K562 (cell line): ENCODE data around the gene SLC16A14. TPM values are rescaled to one million over a fixed set of nuclear protein-coding genes. Genes with fewer than 3 reads are reported as not detected.
A peak's percentile ranks its signal among the peaks of the same experiment; 100 is the strongest.

Experiments used
- CREM ChIP-seq: IDR thresholded peaks from 2 replicates; pipeline ENCODE4 v1.6.1; 2014; ENCODE audit warnings: antibody characterized with exemption, low read depth
- EP300 ChIP-seq: IDR thresholded peaks from 2 replicates; pipeline ENCODE4 v1.6.1; 2012; ENCODE audit warnings: low read length, improper control_type of control experiment
- HDAC2 ChIP-seq: fragments of 450-650 bp; IDR thresholded peaks from 2 replicates; pipeline ENCODE4 v1.6.1; 2016; ENCODE audit warnings: mild to moderate bottlenecking
- HOXB6 ChIP-seq: fragments of 250-450 bp; sonication (Bioruptor Pico); IDR thresholded peaks from 2 replicates; pipeline ENCODE4 v1.5.1; 2022; ENCODE audit warnings: mild to moderate bottlenecking, borderline replicate concordance
- KAT7 ChIP-seq: sonication (generic); formaldehyde crosslinking; IDR thresholded peaks from 2 replicates; pipeline ENCODE4 v1.8.0; 2022; ENCODE audit warnings: missing genetic modification reagents, mild to moderate bottlenecking, borderline replicate concordance
- MLLT1 ChIP-seq, 2 experiments: fragments of 450-650 bp; IDR thresholded peaks; 2 replicates each; pipeline ENCODE4 v1.6.1; 2016
- NCOR1 ChIP-seq: fragments of 450-650 bp; IDR thresholded peaks from 2 replicates; pipeline ENCODE4 v1.6.1; 2016; ENCODE audit warnings: mild to moderate bottlenecking, moderate library complexity
- RAD21 ChIP-seq, 2 experiments: fragments of 250-450 bp in 1 of 2; fragments of 450-650 bp in 1 of 2; sonication (Bioruptor Pico) in 1 of 2; formaldehyde crosslinking in 1 of 2; IDR thresholded peaks in 1 of 2; conservative IDR thresholded peaks in 1 of 2; 2 replicates each; pipeline versions ENCODE4 v1.4.0 to v1.8.0; 2020 to 2022; ENCODE audit warnings: mild to moderate bottlenecking in 2 of 2, moderate library complexity in 1 of 2
- RAD51 ChIP-seq: fragments of 450-650 bp; IDR thresholded peaks from 2 replicates; pipeline ENCODE4 v1.7.1; 2016; ENCODE audit warnings: low read depth, mild to moderate bottlenecking, borderline replicate concordance
- TAL1 ChIP-seq: fragments of 450-650 bp; IDR thresholded peaks from 2 replicates; pipeline ENCODE4 v1.6.1; 2016; ENCODE audit warnings: mild to moderate bottlenecking
- TCF3 ChIP-seq: sonication (generic); formaldehyde crosslinking; IDR thresholded peaks from 2 replicates; pipeline ENCODE4 v1.4.0; 2020; ENCODE audit warnings: mild to moderate bottlenecking, missing genetic modification reagents
- ZBTB5 ChIP-seq: fragments of 450-650 bp; IDR thresholded peaks from 2 replicates; pipeline ENCODE4 v1.6.1; 2017; ENCODE audit warnings: antibody characterized with exemption
- ZNF133 ChIP-seq: fragments of 250-450 bp; sonication (Bioruptor Pico); IDR thresholded peaks from 2 replicates; pipeline ENCODE4 v1.4.0; 2020; ENCODE audit warnings: mild to moderate bottlenecking
- ZNF324 ChIP-seq: fragments of 250-450 bp; sonication (Bioruptor Pico); IDR thresholded peaks from 2 replicates; pipeline ENCODE4 v1.4.0; 2020; ENCODE audit warnings: mild to moderate bottlenecking
- ZNF41 ChIP-seq: fragments of 250-450 bp; sonication (Bioruptor Pico); conservative IDR thresholded peaks from 2 replicates; pipeline ENCODE4 v1.4.0; 2020; ENCODE audit warnings: mild to moderate bottlenecking
- ZZZ3 ChIP-seq: fragments of 450-650 bp; IDR thresholded peaks from 2 replicates; pipeline ENCODE4 v1.6.1; 2016; ENCODE audit warnings: antibody characterized with exemption, mild to moderate bottlenecking, moderate library complexity
- polyA plus RNA-seq, 8 experiments: library from polyadenylated mRNA; depleted of rRNA in 4 of 8; stranded (reverse) in 5 of 8; unstranded in 3 of 8; fragments of >200 nt; fragmentation: Nextera tagmentation in 2 of 8; fragmentation: Illumina TruSeq in 1 of 8; extraction: Ambion mirVana in 2 of 8; extraction: Trizol in 1 of 8; gene quantifications; 2 replicates each; pipeline versions ENCODE4 v1.2.1 to v1.2.3, GENCODE V29; 2011 to 2014; ENCODE audit warnings: inconsistent platforms in 1 of 8, missing spikeins in 1 of 8
- total RNA-seq, 7 experiments: library from RNA; depleted of rRNA in 6 of 7; stranded (reverse); fragments of >200 nt in 6 of 7; fragmentation: Illumina TruSeq in 2 of 7; extraction: Trizol in 2 of 7; gene quantifications; 2 replicates each; pipeline versions ENCODE4 v1.2.1 to v1.2.3, GENCODE V29; 2011 to 2021; ENCODE audit warnings: low replicate concordance in 1 of 7
- TF ChIP-seq, protein P1 (sequence below): fragments of 450-650 bp; IDR thresholded peaks from 2 replicates; pipeline ENCODE4 v1.6.1; 2017; ENCODE audit warnings: antibody characterized with exemption, mild to moderate bottlenecking
- TF ChIP-seq, protein P2 (sequence below): fragments of 450-650 bp; formaldehyde crosslinking; IDR thresholded peaks from 2 replicates; pipeline ENCODE4 v1.4.0; 2020; ENCODE audit warnings: mild to moderate bottlenecking, moderate library complexity
- TF ChIP-seq, protein P3 (sequence below): fragments of 450-650 bp; conservative IDR thresholded peaks from 2 replicates; pipeline ENCODE4 v1.6.1; 2016; ENCODE audit warnings: missing genetic modification characterization, low read depth, mild to moderate bottlenecking, missing compliant biosample characterization, moderate library complexity

The SLC16A14 gene
- total and polyA plus RNA-seq, 9 of the 15 experiments (the other 6 are each of a cell fraction or from before 2014, with no cell fraction given), result not detected

DNA sequence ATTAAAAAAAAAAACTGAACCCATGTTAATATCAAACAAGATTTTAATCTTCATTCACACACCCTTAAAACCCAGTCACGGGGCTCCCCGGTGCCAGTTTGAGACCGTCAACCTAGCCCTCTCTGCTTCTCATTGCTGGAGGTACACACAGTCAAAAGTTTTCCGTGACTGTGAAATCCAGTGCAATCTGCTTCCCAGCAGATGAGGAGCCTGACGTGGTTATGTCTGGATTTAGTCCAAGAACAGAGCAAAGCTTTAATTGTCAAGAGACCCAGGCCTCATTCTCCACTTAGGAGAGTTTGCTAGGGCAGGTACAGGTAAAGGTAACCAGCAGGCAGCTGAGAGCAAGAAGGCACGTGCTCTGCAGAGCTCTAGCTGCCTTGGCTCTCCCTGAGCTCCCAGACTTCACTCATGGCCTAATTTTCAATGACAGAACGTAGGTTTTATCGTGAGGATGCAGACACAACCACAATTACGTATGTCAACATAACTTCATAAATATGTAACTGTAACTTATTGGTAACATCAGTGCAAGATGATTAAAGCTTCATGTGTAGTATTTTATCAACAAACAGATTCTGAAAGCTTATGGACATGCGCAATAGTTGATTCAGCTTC lies 56.3 kb downstream of the SLC16A14 start (continued):
- TF ChIP-seq, protein P1, sequence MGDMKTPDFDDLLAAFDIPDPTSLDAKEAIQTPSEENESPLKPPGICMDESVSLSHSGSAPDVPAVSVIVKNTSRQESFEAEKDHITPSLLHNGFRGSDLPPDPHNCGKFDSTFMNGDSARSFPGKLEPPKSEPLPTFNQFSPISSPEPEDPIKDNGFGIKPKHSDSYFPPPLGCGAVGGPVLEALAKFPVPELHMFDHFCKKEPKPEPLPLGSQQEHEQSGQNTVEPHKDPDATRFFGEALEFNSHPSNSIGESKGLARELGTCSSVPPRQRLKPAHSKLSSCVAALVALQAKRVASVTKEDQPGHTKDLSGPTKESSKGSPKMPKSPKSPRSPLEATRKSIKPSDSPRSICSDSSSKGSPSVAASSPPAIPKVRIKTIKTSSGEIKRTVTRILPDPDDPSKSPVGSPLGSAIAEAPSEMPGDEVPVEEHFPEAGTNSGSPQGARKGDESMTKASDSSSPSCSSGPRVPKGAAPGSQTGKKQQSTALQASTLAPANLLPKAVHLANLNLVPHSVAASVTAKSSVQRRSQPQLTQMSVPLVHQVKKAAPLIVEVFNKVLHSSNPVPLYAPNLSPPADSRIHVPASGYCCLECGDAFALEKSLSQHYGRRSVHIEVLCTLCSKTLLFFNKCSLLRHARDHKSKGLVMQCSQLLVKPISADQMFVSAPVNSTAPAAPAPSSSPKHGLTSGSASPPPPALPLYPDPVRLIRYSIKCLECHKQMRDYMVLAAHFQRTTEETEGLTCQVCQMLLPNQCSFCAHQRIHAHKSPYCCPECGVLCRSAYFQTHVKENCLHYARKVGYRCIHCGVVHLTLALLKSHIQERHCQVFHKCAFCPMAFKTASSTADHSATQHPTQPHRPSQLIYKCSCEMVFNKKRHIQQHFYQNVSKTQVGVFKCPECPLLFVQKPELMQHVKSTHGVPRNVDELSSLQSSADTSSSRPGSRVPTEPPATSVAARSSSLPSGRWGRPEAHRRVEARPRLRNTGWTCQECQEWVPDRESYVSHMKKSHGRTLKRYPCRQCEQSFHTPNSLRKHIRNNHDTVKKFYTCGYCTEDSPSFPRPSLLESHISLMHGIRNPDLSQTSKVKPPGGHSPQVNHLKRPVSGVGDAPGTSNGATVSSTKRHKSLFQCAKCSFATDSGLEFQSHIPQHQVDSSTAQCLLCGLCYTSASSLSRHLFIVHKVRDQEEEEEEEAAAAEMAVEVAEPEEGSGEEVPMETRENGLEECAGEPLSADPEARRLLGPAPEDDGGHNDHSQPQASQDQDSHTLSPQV, result peak; percentile 45; the same call in 1 of the 2 replicates
- TF ChIP-seq HOXB6 (no peak), TCF3 (CRISPR knock-in tag) (peak; percentile 90), ZNF324 (CRISPR knock-in tag) (no peak), HDAC2 (peak; percentile 23; the same call in 1 of the 2 replicates), ZBTB5 (no peak), ZZZ3 (no peak), KAT7 (no peak), TAL1 (peak; percentile 82), ZNF41 (CRISPR knock-in tag) (no peak), NCOR1 (peak; percentile 59), RAD21 (CRISPR knock-in tag; conservative IDR thresholded peaks at IDR 0.05 in 1 of 2, IDR thresholded peaks at IDR 0.05 in 1 of 2) (no peak), RAD51 (0 out of 2 replicates have a peak, but pooled peaks have one; percentile 17), EP300 (peak; percentile 89), MLLT1 (IDR thresholded peaks at IDR 0.05) (0 out of 4 replicates have a peak, but pooled peaks of 1 of the 2 experiments have one; percentile 43), ZNF133 (CRISPR knock-in tag) (no peak), CREM (peak; percentile 77)
- TF ChIP-seq, protein P2, sequence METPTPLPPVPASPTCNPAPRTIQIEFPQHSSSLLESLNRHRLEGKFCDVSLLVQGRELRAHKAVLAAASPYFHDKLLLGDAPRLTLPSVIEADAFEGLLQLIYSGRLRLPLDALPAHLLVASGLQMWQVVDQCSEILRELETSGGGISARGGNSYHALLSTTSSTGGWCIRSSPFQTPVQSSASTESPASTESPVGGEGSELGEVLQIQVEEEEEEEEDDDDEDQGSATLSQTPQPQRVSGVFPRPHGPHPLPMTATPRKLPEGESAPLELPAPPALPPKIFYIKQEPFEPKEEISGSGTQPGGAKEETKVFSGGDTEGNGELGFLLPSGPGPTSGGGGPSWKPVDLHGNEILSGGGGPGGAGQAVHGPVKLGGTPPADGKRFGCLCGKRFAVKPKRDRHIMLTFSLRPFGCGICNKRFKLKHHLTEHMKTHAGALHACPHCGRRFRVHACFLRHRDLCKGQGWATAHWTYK (CRISPR knock-in tag), result no peak
- TF ChIP-seq, protein P3, sequence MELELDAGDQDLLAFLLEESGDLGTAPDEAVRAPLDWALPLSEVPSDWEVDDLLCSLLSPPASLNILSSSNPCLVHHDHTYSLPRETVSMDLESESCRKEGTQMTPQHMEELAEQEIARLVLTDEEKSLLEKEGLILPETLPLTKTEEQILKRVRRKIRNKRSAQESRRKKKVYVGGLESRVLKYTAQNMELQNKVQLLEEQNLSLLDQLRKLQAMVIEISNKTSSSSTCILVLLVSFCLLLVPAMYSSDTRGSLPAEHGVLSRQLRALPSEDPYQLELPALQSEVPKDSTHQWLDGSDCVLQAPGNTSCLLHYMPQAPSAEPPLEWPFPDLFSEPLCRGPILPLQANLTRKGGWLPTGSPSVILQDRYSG (tag), result no peak
